Activated T-cell treated with anti-CD3 and anti-CD28 coated beads, Interleukin-2, amount 50 U/mL, for 24 hours (primary cell): ENCODE results near the gene HIVEP3.

Experiments used
- DNase-seq: peaks from one replicate; pipeline ENCODE4 v3.0.0-alpha.2; 2020
- H3K27ac Mint-ChIP-seq: 2 replicates; pipeline ENCODE4 v1.8.0; 2020; ENCODE audit warnings: mild to moderate bottlenecking, mixed read lengths
- H3K27me3 Mint-ChIP-seq: 2 replicates; pipeline ENCODE4 v1.8.0; 2020; ENCODE audit warnings: mixed read lengths
- H3K36me3 Mint-ChIP-seq: 2 replicates; pipeline ENCODE4 v1.8.0; 2020; ENCODE audit warnings: low read depth, mixed read lengths
- H3K4me1 Mint-ChIP-seq: 2 replicates; pipeline ENCODE4 v1.8.0; 2020; ENCODE audit warnings: low read depth, mixed read lengths
- H3K4me3 Mint-ChIP-seq: 2 replicates; pipeline ENCODE4 v1.8.0; 2020; ENCODE audit warnings: mild to moderate bottlenecking, moderate library complexity, mixed read lengths
- H3K9me3 Mint-ChIP-seq: 2 replicates; pipeline ENCODE4 v1.8.0; 2020; ENCODE audit warnings: mixed read lengths

Gene HIVEP3

DNA sequence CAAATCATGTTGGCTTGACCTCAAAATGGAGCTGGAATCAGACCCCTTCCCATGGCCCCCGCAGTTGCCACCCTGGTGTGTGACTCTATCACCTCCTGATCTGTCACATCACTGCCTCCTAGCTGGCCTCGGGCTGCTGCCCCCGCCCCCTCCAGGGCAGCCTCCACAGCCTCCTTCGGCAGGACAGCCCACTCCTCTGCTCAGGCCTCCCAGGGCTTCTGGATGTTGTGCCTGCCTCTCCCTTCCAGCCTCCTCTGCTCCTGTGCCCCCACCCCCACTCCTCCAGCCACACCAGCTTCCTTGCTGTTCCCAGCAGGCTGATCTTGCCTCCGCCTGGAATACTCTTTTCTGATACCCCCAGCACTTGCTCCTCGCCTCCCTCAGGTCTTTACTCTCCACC, 299.9 kb downstream of the HIVEP3 start:
- Mint-ChIP-seq H3K27ac (peak overlapping the region; percentile 75), H3K4me1 (peaks cover 56% of the 10 kb centered on the region), H3K27me3 (no peaks in the 10 kb centered on the region), H3K36me3 (peaks cover 97% of the 10 kb centered on the region), H3K4me3 (no peak overlapping the region), H3K9me3 (no peaks in the 10 kb centered on the region)
- no peak for DNase-seq

DNA sequence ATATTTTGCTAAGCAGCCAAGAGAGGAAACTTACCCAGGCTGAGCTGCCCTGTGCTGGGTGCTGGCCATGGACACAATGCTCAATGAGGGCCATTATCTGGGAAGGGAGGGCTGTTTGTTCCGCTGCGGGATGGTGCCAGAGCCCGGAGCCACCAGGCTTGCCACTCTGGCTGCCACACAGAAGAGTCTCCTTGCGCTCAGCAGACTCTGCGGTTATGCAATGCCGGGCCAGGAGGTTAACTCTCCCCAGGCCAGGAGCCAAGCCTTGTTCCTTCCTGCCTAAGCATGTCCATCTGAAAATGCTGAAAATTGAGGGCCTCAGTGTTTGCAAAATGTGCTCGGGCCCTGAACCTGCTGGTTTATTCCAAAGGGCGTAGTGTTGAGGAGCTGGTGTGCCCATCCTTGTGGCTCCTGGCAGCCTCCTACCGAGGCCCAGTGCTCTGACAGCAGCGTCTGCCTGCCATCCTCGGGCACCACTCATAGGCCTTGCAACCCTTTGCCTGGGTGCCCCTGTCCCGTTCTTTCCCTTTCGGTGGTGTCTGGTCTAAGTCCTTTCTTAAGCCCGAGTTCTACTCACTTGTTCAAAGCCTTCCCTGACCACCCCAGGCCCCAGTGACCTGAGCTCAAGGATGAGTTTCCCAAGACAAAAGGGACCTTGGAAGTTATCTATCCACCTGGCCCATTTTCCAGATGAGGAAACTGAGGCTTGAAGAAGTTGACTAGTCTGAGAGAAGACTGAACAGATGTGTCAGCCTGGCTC, 300.5 kb downstream of the HIVEP3 start:
- no peak overlapping the region for H3K27ac Mint-ChIP-seq
- peaks cover 53% of the 10 kb centered on the region for H3K4me1 Mint-ChIP-seq
- no peaks in the 10 kb centered on the region for H3K27me3 Mint-ChIP-seq
- H3K9me3 Mint-ChIP-seq, result no peaks in the 10 kb centered on the region
- no peak for DNase-seq
- no peak overlapping the region for H3K4me3 Mint-ChIP-seq
- H3K36me3 Mint-ChIP-seq, result peaks cover 97% of the 10 kb centered on the region

DNA sequence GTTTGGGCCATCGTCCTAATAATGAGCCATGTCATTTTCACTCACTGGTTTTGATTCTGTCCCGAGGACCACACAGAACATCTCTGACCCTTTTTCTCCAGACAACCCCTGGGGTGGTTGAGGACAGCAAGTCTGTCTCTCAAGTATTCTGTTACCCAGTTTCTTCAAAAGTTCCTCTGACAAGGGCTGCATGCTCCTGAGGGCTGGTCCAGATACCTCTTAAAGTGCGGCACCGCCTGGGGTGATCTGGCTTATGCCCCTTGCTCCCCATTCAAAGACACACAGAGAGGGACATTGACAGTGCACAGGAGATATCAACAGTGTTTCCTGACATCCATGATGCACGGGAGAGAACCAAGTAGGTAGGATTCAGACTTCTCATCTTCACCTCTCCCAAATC, 301.4 kb downstream of the HIVEP3 start:
- no peak for DNase-seq
- Mint-ChIP-seq H3K4me3 (no peak overlapping the region), H3K9me3 (no peaks in the 10 kb centered on the region), H3K27me3 (no peaks in the 10 kb centered on the region), H3K27ac (peak overlapping the region; percentile 59), H3K36me3 (peaks cover 96% of the 10 kb centered on the region), H3K4me1 (peaks cover 45% of the 10 kb centered on the region)

DNA sequence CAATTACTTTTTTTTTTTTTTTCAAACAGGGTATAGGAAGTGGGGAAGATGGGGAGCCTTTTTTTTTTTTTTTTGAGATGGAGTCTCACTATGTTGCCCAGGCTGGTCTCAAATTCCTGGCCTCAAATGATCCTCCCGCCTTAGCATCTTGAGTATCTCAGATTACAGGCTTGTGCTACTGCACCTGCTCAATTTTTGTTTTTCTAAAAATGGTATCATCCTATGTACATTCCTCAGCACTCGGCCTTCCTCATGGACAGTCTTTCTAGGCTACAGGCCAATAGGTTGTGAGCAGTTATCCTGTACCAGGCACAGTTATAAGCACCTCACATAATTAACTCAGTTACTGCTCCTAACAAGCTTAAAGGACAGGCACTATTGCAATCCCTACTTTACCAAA, 302.2 kb downstream of the HIVEP3 start:
- Mint-ChIP-seq H3K27me3 (no peaks in the 10 kb centered on the region), H3K4me3 (no peak overlapping the region), H3K9me3 (no peaks in the 10 kb centered on the region), H3K4me1 (peaks cover 42% of the 10 kb centered on the region), H3K27ac (peak overlapping the region; percentile 35), H3K36me3 (peaks cover 97% of the 10 kb centered on the region)
- no peak for DNase-seq

DNA sequence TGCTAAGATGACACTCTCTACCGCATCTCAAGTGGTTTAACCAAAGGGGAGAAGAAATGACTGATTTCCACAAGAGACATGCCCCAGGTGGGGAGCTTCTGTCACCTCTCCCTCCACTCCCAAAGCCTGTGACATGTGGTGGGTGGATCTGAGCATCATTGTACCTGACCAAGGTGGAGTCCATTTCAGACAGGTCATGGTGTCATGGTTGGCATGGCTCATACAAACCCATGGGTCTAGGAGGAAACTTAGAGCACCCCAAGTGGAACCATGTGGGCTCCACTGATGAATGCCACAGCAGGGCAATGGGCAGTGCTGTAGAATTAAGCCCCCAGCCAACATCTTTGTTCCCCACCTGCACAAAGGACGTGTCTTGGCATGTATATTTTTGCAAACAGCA, 302.7 kb downstream of the HIVEP3 start:
- Mint-ChIP-seq H3K4me1 (peaks cover 38% of the 10 kb centered on the region), H3K27ac (peak overlapping the region; percentile 35), H3K36me3 (peaks cover 97% of the 10 kb centered on the region), H3K27me3 (no peaks in the 10 kb centered on the region), H3K9me3 (no peaks in the 10 kb centered on the region), H3K4me3 (no peak overlapping the region)
- no peak for DNase-seq

DNA sequence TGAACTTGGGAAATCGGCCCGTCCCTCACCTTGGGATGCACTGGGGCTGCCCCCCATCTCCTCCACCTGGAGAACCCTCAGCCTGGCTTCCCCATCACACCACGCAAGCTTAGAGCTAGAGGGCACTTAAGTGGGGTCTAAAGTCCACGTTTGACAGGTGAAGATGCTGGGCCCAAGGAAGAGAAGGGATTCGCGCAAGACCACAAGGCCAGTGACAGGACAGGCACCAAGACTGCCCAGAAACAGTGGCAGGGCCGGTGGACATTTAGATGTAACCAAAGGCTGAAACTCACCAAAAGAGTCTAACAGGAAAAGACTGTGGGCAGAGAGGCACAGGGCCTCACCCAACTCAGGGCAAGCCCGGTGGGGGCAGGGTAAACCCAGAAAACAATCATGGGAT, 303.4 kb downstream of the HIVEP3 start:
- peaks cover 34% of the 10 kb centered on the region for H3K4me1 Mint-ChIP-seq
- H3K9me3 Mint-ChIP-seq, result no peaks in the 10 kb centered on the region
- no peaks in the 10 kb centered on the region for H3K27me3 Mint-ChIP-seq
- H3K4me3 Mint-ChIP-seq, result no peak overlapping the region
- DNase-seq, result no peak
- H3K27ac Mint-ChIP-seq, result peak overlapping the region; percentile 50
- peaks cover 97% of the 10 kb centered on the region for H3K36me3 Mint-ChIP-seq

DNA sequence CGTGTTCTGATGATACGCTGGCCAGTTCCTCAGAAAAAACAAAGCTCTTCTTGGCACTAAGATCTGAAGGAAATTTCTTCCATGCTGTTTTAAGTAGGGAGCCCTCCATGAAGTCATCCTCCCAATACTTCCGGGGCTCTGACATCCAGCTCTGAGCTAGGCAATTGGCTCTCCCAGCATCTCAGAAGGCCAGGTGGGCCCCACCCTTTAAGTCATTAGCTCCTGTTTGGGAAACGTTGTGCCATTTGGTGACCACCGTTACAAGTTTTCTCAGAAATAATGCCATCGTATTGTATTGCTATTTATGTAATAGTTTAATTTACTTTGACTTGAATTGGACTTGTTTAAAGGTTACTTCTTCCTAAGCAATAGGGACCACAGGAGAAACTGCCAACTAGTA, 303.9 kb downstream of the HIVEP3 start:
- H3K4me3 Mint-ChIP-seq, result no peak overlapping the region
- H3K27me3 Mint-ChIP-seq, result no peaks in the 10 kb centered on the region
- peaks cover 97% of the 10 kb centered on the region for H3K36me3 Mint-ChIP-seq
- H3K27ac Mint-ChIP-seq, result no peak overlapping the region
- H3K9me3 Mint-ChIP-seq, result no peaks in the 10 kb centered on the region
- DNase-seq, result no peak
- peaks cover 35% of the 10 kb centered on the region for H3K4me1 Mint-ChIP-seq

DNA sequence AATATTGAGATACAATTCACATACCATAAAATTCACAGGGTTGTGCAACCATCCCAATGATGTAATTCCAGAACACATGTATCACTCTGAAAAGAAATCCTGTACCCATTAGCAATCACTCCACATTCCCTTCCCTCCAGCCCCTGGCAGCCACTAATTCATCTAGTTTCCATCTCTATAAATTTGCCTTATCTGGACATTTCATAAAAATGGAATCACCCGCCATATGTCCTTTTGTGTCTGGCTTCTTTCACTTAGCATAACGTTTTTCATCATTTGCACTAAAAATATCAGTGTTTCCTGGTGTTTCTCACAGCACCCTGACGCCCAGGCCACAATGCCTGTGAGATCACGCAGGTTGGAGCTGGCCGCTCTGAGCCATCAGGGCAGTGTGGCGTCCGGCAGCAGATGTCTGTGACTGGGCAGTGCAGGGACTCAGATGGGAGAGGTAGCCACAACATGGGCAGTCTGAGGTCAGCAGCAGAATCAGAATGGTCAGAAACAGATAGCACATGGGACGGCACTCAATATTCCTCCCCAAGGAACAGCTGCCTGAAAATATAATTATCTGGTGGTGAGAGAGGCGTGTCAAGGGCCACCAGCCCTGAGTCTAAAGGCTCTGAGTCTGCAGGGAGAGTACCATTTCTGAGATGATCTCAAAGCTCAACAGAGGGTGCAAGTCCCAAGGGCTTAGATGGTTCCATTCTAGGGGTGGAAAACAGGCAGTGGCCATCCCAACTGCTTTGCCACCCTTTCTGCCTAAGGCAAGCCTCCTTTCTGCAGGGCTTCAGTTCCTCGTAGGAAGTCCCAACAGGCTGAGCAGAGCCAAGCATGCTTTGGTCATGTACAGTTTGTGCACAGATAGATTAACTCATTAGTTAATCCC, 304.8 kb downstream of the HIVEP3 start:
- H3K27ac Mint-ChIP-seq, result peak overlapping the region; percentile 48
- no peak overlapping the region for H3K4me3 Mint-ChIP-seq
- H3K27me3 Mint-ChIP-seq, result no peaks in the 10 kb centered on the region
- no peak for DNase-seq
- peaks cover 37% of the 10 kb centered on the region for H3K4me1 Mint-ChIP-seq
- no peaks in the 10 kb centered on the region for H3K9me3 Mint-ChIP-seq
- H3K36me3 Mint-ChIP-seq, result peaks cover 95% of the 10 kb centered on the region

DNA sequence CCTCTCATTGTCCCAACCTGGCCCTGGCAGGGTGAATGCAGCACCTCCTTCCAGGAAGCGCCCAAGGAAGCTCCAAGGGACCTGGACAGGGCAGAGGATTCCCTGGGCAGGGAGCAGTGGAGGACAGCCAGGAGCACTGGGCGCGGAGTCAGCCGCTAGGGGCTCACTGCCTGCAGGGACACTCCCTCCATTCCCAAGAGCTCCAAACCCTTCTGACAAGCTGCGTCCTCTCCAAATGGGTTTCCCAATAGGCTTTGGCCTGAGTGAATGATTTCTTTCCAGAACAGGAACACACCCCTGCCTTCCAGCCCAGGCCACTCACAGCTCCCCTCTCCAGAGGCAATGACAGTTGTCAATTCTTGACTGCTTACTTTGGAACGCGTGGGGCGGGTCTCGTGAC, 305.8 kb downstream of the HIVEP3 start:
- Mint-ChIP-seq H3K4me3 (no peak overlapping the region), H3K9me3 (no peaks in the 10 kb centered on the region), H3K36me3 (peaks cover 95% of the 10 kb centered on the region), H3K27me3 (no peaks in the 10 kb centered on the region), H3K4me1 (peaks cover 41% of the 10 kb centered on the region), H3K27ac (no peak overlapping the region)
- no peak for DNase-seq

DNA sequence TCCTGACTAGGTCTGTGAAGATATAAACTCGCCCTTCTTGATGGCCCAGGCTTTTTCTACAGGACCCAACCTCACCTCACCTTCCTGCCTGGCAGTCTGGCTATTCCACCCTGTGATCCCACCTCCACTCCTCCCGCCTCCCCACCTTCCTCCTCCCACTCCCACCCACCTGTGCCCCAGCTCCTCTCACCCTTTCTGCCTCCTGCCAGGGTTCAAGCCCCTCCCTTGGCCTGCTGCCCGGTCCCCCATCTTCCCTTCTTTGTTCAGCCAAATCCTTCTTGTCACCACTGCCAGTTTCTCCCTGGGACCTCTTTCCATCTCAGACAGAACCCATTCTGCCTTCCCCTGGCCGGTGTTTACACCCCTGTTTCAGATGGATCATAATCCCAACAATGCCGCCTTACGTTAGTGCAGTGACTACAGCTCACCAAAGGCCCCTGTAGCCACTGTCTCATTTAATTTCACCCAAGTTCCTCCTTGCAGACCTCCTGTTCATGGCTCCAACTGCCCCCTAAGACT, 306.7 kb downstream of the HIVEP3 start:
- Mint-ChIP-seq H3K9me3 (no peaks in the 10 kb centered on the region), H3K4me3 (no peak overlapping the region), H3K4me1 (peaks cover 46% of the 10 kb centered on the region), H3K27me3 (no peaks in the 10 kb centered on the region), H3K27ac (peak overlapping the region; percentile 54), H3K36me3 (peaks cover 95% of the 10 kb centered on the region)
- peak; percentile 17 for DNase-seq

DNA sequence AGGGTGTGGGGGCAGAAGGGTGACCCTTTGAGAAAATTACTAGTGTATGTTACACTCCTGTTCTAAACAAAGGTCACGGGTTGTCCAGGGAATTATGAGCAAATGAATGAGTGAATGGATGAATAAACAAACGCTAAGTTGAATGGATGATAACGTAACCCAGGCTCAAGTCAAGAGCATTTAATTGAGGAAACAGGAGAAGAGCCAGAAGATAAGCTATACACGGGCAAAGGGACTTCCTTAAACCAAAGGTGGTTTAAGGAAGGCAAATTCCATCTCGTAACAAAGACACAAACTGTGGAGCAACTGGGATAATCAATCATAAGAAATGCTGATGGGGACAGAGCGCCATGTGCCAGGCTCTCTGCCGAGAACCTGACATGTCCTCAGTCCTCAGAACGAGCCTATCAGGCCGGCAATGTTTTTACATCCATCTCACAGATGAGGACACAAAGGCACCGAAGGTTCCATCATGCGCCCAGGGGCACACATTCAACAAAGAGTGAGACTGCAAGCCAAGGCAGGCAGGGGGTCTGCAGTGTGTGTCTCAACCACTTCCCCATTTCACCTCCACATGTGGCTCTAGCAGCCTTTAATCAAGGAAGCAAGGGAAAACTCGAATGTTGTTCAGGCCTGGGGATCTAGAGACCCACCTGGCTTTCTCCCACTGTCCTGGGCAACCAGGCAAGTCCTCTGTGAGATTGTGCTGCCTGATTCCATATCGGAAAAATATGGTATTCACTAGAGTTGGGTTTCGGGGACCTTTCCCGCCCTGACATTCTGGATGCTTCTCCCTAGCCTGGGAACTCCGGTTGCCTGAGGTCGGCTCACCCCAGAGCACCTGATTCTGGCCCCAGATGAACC, 307.4 kb downstream of the HIVEP3 start:
- Mint-ChIP-seq H3K4me3 (no peak overlapping the region), H3K36me3 (peaks cover 95% of the 10 kb centered on the region), H3K27ac (peak overlapping the region; percentile 40)

DNA sequence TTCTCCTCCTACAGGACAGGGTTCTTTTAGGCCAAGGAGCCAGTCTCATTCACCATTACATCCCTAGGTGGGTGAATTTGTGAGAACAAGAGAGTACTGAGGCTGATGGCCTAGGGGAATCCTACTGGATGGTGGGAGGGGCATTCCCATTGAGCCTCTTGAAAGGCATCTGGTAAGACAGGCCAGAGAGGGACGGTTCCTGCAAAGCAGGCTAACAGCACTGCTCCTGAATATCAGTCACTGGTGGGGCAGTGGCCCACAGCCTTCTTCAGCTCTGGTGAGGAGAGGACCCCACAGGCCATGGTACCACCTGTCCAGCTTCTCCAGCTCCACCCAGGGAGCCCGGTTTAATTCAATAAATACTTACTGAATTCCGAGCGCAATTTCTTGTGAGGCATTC, 308.4 kb downstream of the HIVEP3 start:
- Mint-ChIP-seq H3K4me3 (no peak overlapping the region), H3K27me3 (no peaks in the 10 kb centered on the region), H3K9me3 (no peaks in the 10 kb centered on the region), H3K4me1 (peaks cover 55% of the 10 kb centered on the region), H3K36me3 (peaks cover 97% of the 10 kb centered on the region), H3K27ac (peak overlapping the region; percentile 0)
- no peak for DNase-seq

More for the DNA sequence above, 307.4 kb downstream of the HIVEP3 start:
- Mint-ChIP-seq H3K4me1 (peaks cover 50% of the 10 kb centered on the region), H3K9me3 (no peaks in the 10 kb centered on the region), H3K27me3 (no peaks in the 10 kb centered on the region)
- peak; percentile 18 for DNase-seq

DNA sequence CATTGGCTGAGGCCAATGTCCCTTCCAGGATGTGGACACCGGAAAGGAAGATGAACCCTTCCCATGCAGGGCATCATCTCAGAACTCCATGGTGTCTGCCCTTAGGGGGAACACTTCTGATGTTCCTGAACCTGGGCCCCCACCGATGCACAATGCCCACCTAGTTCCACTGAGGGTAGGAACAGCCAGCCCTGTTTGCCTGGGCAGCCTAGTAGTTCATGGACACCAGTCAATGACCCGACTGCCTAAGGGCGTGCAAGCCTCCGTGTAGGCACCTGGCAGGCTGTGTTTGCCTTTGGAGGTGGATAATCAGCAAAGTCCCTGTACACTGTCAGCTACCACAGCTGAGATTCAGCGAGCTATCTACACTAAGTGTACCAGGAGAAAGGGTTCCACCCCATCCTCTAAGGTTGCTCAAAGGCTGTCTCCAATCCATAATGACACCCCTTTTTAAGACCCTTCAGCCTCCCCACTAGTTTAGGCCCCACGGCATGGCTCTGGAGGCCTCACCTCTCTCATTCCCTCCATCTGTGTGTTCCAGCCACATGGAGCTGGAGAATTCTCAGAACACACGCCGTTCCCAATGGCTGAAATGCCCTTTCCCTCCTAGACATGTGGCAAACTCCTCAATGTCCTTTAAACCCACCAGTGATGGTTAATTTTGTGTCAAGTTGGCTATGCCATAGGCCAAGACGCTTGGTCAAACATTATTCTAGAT, 309.4 kb downstream of the HIVEP3 start:
- Mint-ChIP-seq H3K36me3 (peaks cover 94% of the 10 kb centered on the region), H3K9me3 (no peaks in the 10 kb centered on the region)

DNA sequence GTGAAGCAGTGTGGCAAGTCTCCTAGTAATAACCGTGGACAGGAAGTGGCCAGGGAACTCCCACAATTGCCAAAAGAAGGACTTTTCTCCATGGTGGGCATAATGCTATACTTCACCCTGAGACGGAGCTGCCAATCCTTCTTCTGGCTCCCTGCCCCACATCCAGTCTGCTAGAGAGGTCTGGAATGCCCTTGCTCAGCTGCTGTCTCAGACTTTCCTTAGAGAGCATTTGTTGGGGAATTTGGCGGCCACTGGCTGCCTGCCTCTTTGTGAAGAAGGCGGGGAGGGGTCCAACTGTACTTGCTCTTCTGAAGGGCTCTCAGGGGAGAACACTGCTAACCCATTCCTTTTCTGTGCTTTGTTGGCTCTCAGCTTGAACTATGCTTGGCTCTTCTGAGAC, 310.5 kb downstream of the HIVEP3 start:
- H3K4me3 Mint-ChIP-seq, result no peak overlapping the region
- H3K4me1 Mint-ChIP-seq, result peaks cover 49% of the 10 kb centered on the region
- H3K36me3 Mint-ChIP-seq, result peaks cover 90% of the 10 kb centered on the region
- no peaks in the 10 kb centered on the region for H3K9me3 Mint-ChIP-seq
- H3K27ac Mint-ChIP-seq, result peak overlapping the region; percentile 24
- DNase-seq, result peak; percentile 20
- no peaks in the 10 kb centered on the region for H3K27me3 Mint-ChIP-seq

More for the DNA sequence above, 309.4 kb downstream of the HIVEP3 start:
- Mint-ChIP-seq H3K4me3 (no peak overlapping the region), H3K27me3 (no peaks in the 10 kb centered on the region), H3K4me1 (peaks cover 51% of the 10 kb centered on the region), H3K27ac (no peak overlapping the region)
- peak; percentile 23 for DNase-seq
